HG03095 (cell line): ENCODE data around the gene SLC8A3.

Experiments
- ATAC-seq: cut with Tn5 transposase; IDR thresholded peaks from one replicate; pipeline ENCODE4 v1.9.1; 2021; ENCODE audit warnings: moderate library complexity; ENCODE audit not compliant: unreplicated experiment

Gene SLC8A3

DNA sequence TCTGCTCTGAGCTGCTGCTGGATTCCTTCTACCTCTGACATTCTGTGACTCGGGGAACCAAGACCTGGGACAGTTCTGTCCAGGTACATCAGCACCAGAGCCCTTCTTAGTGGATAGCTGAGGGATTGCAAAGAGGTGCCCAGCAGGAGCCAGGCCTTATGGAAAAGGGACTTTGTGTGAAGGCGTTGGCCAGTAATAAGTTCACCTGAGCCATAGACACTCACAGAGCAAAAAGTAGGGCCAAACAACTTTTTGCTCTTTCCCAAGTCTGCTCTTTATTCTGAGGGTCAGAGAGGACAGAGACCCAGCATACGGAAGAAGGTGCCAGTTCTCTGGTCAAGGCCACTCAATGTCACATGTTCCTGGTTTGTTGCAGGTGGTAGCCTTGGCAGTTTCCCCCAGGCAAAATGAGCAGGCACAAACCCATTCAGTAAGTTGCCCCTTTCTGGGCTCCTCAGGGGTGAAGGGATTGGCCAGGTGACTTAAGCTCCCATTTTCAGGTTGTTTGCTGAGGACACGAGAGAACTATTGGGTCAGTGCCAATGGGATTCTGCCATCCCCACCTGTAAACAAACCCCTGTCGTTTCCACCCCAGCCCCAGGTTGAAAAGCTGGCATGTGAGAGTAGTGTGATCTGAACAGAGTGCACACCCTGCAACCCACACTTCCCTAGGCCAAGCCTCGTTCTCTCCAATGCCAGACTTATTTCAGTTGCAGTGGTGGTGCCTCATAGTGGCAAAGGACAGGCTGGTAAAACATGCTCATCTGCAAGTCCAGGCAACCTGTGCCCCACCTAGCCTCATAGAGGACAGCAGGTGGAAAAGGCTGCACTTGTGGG, 159.2 kb downstream of the SLC8A3 start:
- no peak for ATAC-seq

DNA sequence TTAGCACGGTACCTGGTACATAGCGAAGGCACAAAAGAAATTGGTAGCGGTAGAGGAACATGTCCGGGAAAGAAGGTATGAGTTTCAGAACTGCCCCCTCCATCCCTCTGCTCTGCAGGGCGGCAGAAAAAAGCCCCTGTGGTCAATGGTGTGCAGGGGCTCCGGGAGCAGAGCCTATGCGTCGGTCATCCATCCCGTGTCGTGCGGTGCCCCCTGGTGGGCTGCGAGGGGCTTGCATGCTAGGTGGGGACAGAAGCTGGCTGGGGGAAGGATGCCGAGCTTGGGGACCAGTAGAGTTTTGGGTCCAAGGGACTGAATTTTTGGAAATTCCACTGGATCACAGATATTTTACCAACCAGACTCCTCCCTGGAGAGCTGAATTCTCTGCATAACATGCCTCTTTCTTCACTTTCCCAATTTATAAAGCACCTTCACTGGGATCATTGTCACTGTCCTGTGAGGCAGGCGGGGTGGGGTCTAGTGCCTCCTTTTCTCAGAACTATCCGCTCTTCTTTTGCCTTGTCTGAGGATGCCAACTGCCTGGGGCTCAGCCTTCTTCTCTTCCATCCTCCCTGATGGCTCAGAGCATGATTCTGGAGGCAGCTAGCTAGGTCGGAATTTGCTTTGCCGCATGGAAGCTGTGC, 160.8 kb downstream of the SLC8A3 start:
- ATAC-seq = no peak

DNA sequence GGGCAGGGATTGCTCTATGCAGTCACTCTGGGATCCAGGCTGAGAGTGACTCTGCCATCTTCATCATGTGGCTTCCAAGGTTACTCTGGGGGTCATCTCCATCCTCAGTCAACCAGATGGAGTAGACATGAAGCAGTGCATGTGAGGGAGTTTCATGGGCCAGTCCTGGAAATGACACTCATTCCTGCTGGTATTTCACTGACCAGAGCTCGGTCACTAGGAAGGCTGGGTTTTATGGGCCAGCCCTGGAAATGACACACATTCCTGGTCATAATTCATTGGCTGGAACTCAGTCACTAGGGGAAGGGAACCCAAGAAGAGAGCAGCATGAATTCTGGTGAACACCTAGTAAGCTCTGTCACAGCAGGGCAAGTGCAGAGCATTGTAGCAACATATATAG, 164.9 kb downstream of the SLC8A3 start:
- ATAC-seq = no peak

DNA sequence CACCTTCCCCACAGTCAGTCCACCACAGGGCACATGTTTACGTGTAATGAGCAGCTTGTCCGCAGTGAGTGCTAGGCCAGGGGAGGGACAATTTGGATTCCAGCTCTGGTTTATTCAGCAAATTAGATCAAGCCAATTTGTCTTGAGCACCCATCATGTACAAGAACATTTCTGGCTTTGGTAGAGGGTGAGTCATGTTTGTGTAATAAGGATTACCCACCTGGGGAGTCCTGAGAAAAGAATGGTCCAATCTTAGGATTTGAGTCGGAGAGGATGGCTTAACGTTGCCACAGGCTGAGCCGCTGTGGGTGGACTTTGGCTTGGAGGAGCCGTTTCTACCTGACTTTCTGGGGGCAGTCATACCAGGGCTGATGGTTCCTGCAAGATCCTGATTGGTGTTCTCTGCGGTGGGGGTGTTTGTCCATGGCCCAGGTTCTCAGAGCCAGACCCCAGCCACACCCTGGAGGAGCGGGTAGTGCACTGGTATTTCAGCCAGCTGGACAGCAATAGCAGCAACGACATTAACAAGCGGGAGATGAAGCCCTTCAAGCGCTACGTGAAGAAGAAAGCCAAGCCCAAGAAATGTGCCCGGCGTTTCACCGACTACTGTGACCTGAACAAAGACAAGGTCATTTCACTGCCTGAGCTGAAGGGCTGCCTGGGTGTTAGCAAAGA, 165.8 kb downstream of the SLC8A3 start:
- ATAC-seq = no peak

DNA sequence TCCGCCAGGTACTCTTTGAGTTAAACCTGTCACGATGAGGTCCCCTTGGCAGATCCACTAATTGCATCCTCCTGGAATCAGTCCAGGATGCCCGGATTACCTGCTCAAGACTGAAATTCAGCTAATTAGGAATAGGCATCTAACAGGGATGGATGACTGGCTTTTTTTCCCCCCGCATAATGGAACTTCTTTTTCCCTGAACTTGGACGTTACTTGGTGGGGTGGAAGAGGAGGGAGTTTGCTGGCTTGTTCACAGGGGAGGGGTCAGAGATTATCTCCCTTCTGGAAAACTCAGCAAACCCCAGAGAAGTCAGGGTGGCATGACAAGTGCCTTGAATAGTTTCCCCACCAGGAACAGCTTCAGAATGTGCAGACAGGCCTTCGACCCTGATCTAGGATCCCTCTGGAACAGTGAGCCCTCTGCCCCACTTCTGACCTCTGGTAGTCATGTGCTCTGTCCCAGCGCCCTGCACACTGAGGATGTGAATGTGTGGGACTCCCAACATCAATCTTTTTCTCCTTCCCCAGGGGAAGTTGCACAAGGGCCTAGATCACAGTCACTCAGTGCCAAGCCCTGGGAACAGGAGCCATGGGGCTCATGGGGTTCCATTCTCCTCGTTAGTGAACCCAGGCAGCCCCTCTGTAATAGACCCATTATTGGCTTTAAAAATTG, 167.1 kb downstream of the SLC8A3 start:
- no peak for ATAC-seq

DNA sequence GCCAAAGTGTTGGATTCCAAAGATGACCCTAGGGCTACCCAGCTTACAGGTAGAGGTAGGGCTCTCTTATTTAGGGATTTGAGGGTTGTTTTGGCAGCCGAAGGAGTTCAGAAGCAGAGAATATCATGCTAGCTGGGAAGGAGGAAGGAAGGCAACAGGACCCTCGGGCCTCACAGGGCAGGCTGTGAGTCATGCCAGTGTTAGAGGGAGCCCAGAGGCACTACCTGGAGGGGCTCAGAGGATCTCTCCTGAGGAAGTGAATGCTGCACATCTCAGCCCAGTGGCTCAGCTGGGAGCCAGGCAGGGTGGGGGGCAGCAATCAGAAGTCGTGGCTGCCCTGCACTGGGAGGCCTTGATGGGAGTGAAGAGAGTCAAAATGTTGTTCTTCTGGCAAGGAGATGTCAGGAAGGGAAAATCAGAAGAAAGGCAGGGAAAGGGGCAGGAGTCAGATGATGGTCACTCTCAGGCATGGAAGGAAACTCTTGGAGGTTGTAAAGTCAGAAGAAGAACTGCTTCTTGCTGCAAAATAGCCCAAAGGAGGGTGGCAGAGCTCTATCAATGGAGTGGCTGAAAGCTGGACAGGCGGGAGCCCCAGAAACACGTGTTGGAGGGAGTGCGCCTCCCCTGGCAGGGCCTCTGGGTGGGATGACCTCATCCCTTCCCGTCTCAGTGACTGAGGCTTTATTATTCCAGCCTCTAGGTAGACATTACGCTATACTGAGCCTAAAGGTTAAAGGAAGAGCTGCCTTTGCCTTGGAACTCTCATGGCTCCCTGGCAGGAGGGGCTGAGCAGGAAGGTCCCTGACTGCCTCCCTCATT, 168.2 kb downstream of the SLC8A3 start:
- ATAC-seq = no peak

DNA sequence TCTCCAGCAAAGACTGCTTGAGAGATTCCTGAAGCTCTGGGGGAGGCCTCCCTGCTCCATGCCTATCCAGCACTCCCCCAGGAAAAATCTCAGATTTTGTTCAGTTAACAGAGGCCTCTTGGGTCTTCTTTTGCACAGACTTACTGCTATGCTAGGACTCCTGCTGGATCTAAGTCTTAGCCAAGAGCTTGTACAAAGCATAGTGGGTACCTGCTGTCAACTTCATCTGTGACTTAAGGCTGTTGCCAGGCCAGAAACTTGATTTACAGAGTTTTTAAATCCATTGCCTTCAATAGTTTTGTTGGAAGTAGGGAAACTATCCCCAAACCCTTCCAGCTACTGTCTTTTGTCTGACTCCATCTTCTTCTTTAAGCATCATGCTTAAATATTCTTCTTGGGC, 169.1 kb downstream of the SLC8A3 start:
- no peak for ATAC-seq

DNA sequence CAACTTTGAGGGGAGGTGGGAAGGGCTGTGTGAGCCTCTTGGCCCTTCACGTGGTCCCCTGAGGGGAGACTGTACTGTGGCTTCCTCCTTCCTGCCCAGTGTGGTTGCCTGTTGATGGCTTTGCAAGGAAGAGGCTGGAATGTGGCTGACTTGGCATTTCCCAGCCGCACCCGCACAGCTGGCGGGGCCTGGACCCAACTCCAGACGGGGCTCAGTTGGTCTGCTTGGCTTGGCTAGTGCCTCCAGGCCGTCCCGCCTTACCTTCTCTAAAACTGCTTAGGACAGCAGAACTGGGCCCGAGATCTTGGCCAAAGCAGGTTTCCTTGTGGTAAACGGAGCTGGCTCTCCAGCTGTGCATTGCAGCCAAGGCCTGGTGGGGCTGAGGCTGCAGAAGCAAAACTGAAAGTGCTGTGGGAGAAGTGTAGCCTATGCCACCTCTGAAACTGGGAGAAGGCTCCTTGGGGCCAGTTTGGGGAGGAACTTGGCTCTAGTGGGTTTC, 170.0 kb downstream of the SLC8A3 start:
- no peak for ATAC-seq

DNA sequence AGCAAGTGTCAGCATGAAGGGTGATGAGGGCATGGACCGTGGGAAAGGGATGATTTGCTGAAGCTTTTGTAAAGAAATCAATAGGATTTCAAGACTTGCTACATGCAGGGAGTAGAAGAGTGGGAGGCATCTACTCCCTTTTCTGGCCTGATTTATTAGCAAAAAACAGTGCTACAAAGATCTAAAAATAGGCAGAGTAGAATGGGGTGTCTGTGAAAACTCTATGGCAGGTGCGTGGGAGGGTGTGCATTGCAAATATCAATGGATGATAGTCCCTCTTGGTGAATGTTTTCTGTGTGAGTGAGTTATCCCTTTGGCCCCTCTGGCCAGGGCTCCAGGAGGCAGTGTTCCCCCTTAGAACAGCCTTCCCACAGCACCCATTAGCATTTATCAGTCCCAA, 170.5 kb downstream of the SLC8A3 start:
- no peak for ATAC-seq

DNA sequence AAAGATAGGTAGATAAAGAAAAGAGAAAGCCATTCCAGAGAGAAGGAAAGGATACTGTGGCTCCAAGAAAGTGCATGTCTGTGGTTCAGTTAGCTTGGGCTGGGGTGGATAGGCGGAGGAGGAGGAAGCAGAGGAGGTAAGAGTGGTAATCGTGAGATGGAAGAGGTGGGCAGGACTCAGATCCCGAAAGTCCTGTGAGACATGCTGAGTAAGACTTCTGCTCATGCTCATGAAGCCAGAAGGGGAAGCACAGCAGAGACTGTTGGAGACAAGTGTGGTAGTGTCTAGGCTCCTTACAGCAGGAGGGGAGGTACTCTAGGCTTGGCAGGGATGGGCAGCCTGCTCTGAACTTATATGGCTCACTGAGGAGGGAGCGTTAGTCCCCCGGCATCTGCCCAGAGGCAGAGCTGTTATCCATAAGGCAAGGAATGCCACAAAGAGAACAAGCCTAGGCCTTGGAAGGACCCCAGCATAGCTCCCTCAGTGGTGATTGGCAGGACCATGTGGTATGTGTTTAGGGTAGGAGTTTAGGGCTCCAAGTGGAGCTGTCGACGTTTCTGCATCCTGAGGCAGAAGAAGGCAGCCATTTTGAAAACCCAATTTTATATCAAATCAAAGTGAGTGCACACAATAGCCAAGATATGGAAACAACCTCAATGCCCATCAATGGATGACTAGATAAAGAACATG, 174.2 kb downstream of the SLC8A3 start:
- ATAC-seq = no peak

DNA sequence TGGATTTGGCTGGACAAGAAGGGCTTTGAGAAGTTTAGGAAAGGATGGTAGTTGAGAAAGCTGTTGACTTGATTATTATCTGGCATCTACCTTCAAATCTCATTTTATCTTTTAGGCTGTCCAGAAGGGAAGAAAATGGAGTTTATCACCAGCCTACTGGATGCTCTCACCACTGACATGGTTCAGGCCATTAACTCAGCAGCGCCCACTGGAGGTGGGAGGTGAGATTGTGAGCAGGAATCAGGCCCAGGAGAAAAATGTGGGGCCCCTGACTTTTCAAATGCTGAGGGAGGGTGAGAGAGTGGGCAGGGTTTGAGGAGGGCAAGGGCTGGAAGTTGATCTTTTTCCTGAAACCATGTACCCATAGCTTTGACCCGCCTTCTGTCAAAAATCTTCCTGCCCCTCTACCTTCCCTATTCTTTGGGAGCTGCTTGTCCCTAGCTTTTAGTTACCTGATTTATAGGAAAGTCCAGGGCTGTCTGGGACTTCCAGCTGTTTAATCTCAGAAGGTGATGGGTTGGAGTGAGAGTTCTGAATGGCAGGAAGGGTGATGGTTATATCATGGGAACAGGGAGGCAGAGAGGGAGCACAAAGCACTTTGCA, 175.4 kb downstream of the SLC8A3 start:
- ATAC-seq = no peak

DNA sequence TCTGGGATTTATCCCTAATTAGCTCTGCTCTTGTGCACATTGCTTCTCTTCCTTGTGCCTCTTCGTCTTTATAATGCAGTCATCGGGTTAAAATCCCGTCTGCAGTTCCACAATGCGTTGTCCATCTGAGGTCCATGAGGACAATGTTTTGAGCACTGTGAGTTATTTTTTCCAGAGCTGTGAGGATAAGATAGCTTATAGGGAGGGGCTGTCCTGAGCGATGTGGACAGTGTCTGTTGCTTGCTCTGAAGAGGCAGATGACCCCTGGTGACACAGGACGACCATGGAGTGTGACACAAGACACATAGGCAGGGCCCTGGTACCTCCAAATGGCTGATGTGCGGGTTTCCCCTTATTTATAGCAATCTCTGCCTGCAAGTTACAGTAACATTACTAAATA, 177.0 kb downstream of the SLC8A3 start:
- no peak for ATAC-seq

DNA sequence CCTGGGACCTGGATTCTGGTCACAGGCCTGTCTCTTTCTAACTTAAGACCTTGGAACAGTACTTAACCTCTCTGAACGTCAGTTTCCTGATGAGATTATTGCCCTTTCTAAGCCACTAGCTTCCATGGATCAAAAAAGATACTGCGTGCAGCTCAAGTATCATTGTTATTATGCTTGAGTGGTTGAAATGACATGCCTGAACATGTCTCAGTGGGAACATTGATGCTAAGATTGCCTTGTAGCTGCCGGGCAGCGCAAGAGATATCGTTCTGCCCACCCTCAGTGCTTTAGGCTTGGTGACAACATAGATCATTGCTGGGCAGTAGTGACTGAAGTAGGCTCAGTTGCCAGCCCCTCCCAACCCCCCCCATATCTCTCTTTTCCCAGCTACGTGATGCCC, 177.7 kb downstream of the SLC8A3 start:
- no peak for ATAC-seq

DNA sequence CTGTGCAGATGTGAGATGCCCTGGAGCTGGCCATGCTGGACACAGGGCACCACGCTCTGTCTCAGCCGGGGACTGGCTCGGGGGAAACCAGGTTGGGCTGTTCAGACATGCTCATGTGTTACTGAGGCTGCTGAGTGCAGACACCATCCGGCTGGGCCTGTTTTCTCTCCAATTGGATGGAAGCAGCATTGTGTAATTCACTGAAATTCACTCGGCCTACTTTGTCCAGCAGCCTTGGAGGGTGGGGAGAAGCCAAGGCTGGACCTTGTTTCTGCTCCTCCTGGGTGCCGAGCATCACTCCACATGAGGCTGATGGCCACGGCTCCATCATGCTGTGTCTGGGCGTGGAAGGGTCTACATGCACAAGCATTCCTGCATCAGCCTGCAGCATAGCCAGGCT, 178.8 kb downstream of the SLC8A3 start:
- ATAC-seq = no peak

DNA sequence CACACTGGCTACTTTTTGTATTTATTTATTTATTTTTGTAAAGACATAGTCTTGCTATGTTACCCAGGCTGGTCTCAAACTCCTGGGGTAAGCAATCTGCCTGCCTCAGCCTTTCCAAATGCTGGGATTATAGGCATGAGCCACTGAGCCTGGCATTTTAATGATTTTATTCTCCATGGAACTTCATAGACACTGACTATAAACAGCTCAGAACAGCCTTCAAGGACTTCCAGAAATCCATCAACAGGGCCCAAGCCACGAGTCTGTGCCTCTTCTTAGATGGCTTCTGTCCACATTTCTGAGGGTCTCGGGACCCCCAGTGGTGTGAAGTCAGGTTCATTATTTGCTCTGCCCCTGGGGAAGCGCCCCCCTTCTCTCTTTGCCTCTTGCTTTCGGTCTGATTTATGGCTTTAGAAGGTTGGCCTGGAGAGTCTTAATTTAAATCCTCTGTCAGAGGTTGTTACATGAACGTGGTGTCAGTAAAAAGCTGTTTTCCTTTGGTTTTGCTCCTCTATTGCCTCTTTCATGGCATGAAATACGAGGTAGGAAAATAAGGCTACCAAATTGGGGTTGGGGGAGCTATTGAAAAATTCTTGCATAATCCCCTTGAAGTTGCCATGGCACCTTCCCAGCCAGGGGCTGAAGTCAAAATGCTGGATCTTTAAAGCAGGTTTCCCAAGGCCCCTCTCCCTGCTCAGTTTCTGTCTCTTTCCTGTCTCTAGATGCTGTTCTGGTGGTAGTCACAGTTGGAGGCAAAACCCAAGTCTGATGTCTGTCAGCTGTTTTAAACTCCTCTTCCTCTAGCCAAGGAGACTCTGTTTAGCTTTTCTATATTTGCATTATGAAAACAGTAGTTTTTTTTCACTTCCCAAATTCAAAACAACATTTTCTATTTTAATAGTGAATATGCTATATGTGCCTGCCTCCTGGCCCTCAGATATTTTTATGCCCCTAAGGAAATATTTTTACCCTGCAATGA, 180.2 kb downstream of the SLC8A3 start:
- ATAC-seq = no peak

DNA sequence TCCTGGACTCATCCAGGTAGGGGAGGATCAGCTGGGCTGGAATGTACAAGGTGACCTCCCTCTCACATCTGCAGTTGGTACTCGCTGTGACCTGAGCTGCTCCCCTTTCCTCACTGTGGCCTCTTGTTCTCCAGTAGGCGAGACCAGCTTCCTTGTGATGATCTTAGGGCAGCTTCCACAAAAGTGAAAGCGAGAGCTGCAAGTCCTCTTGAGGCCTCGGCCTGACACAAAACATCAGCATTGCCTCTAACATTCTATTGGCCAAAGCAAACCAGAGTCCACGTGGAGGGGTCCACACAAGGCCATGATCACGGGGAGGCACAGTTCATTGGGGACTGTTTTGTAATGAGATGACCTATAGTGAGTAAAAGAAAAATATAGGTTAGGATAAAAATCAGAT, 182.1 kb downstream of the SLC8A3 start:
- ATAC-seq = no peak

DNA sequence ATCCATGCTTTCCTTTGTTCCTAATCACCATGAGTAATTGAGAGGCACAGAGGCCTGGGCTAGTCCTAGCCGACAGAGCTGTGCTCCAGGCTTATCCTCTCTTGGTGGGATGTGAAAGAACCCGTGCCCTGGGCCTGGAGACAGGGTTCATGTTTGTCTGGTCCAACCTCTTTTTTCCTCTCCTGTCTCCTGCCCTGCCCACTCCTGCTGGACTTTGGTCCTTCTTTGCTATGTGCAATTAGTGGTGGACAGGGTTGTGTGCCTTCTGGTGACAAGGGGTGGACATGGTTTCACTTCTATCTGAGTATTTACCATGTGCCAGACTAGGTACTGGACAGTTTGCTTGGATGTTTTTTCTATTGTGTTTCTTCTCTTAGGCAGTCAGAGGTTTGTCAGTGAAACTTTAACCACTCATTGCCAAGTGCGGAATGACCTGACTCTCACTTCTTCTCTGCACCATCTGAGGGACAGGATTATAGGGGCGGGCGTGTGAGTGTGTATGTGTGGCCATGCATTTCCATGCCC, 183.4 kb downstream of the SLC8A3 start:
- no peak for ATAC-seq

DNA sequence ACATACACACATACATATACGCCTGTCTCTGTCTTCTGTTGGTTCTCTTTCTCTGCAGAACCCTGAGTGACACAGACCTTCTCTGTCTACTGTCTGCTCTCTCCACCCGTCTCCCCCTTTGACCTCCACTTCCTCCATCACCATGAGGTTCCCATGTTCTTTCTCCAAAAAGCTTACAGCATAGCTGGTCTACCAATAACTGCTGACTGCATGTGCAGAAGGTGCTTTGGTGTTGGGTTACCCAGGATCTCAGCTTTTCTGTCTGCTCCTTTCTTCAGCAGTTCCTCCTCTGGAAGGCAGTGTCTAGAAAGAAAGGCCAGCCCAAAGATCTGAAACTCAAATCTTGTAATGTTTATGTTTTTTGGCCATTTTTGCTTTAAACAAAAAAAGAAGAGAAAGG, 184.0 kb downstream of the SLC8A3 start:
- ATAC-seq = no peak
